ENCODE measurements around the gene SNTB2. TPM values are rescaled to one million over a fixed set of nuclear protein-coding genes. Genes with fewer than 3 reads are reported as not detected.

Gene SNTB2
- total and polyA plus RNA-seq, 2 of the 13 experiments (the other 11 are each of a cell fraction or from before 2014, with no cell fraction given): 11.5 to 19.2 TPM

GRCh38 chr16:69310653-69311532, 123.9 kb downstream of the SNTB2 start, which contains the start of gene VPS4A (continued):
- no peak for TF ChIP-seq HNRNPL (IDR thresholded peaks at IDR 0.05; ENCODE audit: low read depth, low read length)
- peak; percentile 86 for TF ChIP-seq ZBTB2 (CRISPR knock-in tag; IDR thresholded peaks at IDR 0.05; ENCODE audit: low read depth)
- TF ChIP-seq IRX3 (CRISPR knock-in tag; IDR thresholded peaks at IDR 0.05; ENCODE audit: borderline replicate concordance, low read depth): peak; percentile 62; the same call in 1 of the 2 replicates
- TF ChIP-seq, protein P1, sequence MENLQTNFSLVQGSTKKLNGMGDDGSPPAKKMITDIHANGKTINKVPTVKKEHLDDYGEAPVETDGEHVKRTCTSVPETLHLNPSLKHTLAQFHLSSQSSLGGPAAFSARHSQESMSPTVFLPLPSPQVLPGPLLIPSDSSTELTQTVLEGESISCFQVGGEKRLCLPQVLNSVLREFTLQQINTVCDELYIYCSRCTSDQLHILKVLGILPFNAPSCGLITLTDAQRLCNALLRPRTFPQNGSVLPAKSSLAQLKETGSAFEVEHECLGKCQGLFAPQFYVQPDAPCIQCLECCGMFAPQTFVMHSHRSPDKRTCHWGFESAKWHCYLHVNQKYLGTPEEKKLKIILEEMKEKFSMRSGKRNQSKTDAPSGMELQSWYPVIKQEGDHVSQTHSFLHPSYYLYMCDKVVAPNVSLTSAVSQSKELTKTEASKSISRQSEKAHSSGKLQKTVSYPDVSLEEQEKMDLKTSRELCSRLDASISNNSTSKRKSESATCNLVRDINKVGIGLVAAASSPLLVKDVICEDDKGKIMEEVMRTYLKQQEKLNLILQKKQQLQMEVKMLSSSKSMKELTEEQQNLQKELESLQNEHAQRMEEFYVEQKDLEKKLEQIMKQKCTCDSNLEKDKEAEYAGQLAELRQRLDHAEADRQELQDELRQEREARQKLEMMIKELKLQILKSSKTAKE (CRISPR knock-in tag; IDR thresholded peaks at IDR 0.05; ENCODE audit: borderline replicate concordance): peak; percentile 41; the same call in 1 of the 2 replicates
- peak; percentile 70 for TF ChIP-seq ELF1 (CRISPR knock-in tag; IDR thresholded peaks at IDR 0.05)
- TF ChIP-seq MLXIP (CRISPR knock-in tag; IDR thresholded peaks at IDR 0.05; ENCODE audit: borderline replicate concordance): no peak
- TF ChIP-seq XRCC5 (optimal IDR thresholded peaks at IDR 0.05; ENCODE audit: low read length): peak; percentile 78
- peak; percentile 63 for TF ChIP-seq ZHX1 (CRISPR knock-in tag; IDR thresholded peaks at IDR 0.05; ENCODE audit: low read depth)
- TF ChIP-seq ZSCAN29 (CRISPR knock-in tag; conservative IDR thresholded peaks at IDR 0.05): peak; percentile 30; the same call in 1 of the 2 replicates
- TF ChIP-seq CAMTA2 (CRISPR knock-in tag; IDR thresholded peaks at IDR 0.05; ENCODE audit: borderline replicate concordance): no peak
- TF ChIP-seq MAF1 (CRISPR knock-in tag; IDR thresholded peaks at IDR 0.05; ENCODE audit: borderline replicate concordance): no peak
- TF ChIP-seq ZNF792 (CRISPR knock-in tag; IDR thresholded peaks at IDR 0.05): 0 out of 2 replicates have a peak, but pooled peaks have one; percentile 23
- TF ChIP-seq ZNF276 (CRISPR knock-in tag; IDR thresholded peaks at IDR 0.05; ENCODE audit: low read depth): no peak
